GM23338 (cell line): ENCODE data around the gene ZNF469. TPM values are rescaled to one million over a fixed set of nuclear protein-coding genes. Genes with fewer than 3 reads are reported as not detected.

Experiments
- ATAC-seq: fragments of 200-7000 bp; cut with Tn5 transposase; 3 replicates; pipeline ENCODE4 v1.9.1; 2020
- DNase-seq: peaks from one replicate; pipeline ENCODE4 v3.0.0-alpha.2; 2015; ENCODE audit warnings: low spot score
- H2AFZ ChIP-seq: fragments of 200-600 bp; sonication (generic); 2 replicates; pipeline ENCODE4 v1.8.0; 2016; ENCODE audit warnings: antibody characterized with exemption, mild to moderate bottlenecking, moderate library complexity
- H3F3A ChIP-seq: fragments of 200-600 bp; sonication (generic); replicated peaks from 2 replicates; pipeline ENCODE4 v1.8.0; 2017; ENCODE audit warnings: antibody characterized with exemption, mixed run types, low read depth
- H3K27ac ChIP-seq: fragments of 200-600 bp; sonication (generic); 2 replicates; pipeline ENCODE4 v1.6.1; 2016; ENCODE audit warnings: low read depth
- H3K27me3 ChIP-seq: fragments of 200-600 bp; sonication (generic); 2 replicates; pipeline ENCODE4 v1.8.0; 2016; ENCODE audit warnings: mild to moderate bottlenecking, mixed run types, moderate library complexity; ENCODE audit not compliant: insufficient read depth
- H3K36me3 ChIP-seq: fragments of 200-600 bp; sonication (generic); 2 replicates; pipeline ENCODE4 v1.8.0; 2016; ENCODE audit warnings: mild to moderate bottlenecking; ENCODE audit not compliant: insufficient read depth
- H3K4me1 ChIP-seq: fragments of 200-600 bp; sonication (generic); 2 replicates; pipeline ENCODE4 v1.8.0; 2016; ENCODE audit warnings: mild to moderate bottlenecking, moderate library complexity; ENCODE audit not compliant: insufficient read depth
- H3K4me2 ChIP-seq: fragments of 200-600 bp; sonication (generic); 2 replicates; pipeline ENCODE4 v1.7.1; 2017; ENCODE audit warnings: mixed run types
- H3K4me3 ChIP-seq: fragments of 200-600 bp; sonication (generic); 2 replicates; pipeline ENCODE4 v1.6.1; 2016; ENCODE audit warnings: mixed run types
- H3K79me2 ChIP-seq: fragments of 200-600 bp; sonication (generic); replicated peaks from 2 replicates; pipeline ENCODE4 v1.8.0; 2017; ENCODE audit warnings: mild to moderate bottlenecking; ENCODE audit not compliant: insufficient read depth
- H3K9me2 ChIP-seq: fragments of 200-600 bp; sonication (generic); 2 replicates; pipeline ENCODE4 v1.8.0; 2017; ENCODE audit not compliant: insufficient read depth
- H4K20me1 ChIP-seq: fragments of 200-600 bp; sonication (generic); replicated peaks from 2 replicates; pipeline ENCODE4 v1.8.0; 2017; ENCODE audit warnings: mild to moderate bottlenecking; ENCODE audit not compliant: insufficient read depth
- H3K27ac Mint-ChIP-seq: 2 replicates; pipeline ENCODE4 v1.8.0; 2020; ENCODE audit warnings: inconsistent platforms, mild to moderate bottlenecking, moderate library complexity, mixed read lengths
- H3K27me3 Mint-ChIP-seq: 3 replicates; pipeline ENCODE4 v1.8.0; 2022; ENCODE audit warnings: low read depth, mild to moderate bottlenecking, moderate library complexity, mixed read lengths, inconsistent platforms; ENCODE audit not compliant: insufficient read depth, poor library complexity
- H3K36me3 Mint-ChIP-seq: 3 replicates; pipeline ENCODE4 v1.8.0; 2021; ENCODE audit warnings: low read depth, mild to moderate bottlenecking, inconsistent platforms, moderate library complexity, mixed read lengths
- H3K4me1 Mint-ChIP-seq: 3 replicates; pipeline ENCODE4 v1.8.0; 2020; ENCODE audit warnings: mild to moderate bottlenecking, inconsistent platforms, mixed read lengths
- H3K4me3 Mint-ChIP-seq: 3 replicates; pipeline ENCODE4 v1.8.0; 2021; ENCODE audit warnings: moderate library complexity, mild to moderate bottlenecking, inconsistent platforms, mixed read lengths
- H3K9me3 Mint-ChIP-seq: 3 replicates; pipeline ENCODE4 v1.8.0; 2020; ENCODE audit warnings: moderate library complexity, mild to moderate bottlenecking, inconsistent platforms, mixed read lengths
- EZH2 ChIP-seq: fragments of 200-600 bp; sonication (generic); IDR thresholded peaks from one replicate; pipeline ENCODE4 v1.8.0; 2017; ENCODE audit warnings: antibody characterized with exemption, mild to moderate bottlenecking, low read depth; ENCODE audit not compliant: unreplicated experiment
- JUNB ChIP-seq: IDR thresholded peaks from one replicate; pipeline ENCODE4 v1.6.1; 2016; ENCODE audit warnings: antibody characterized with exemption; ENCODE audit not compliant: unreplicated experiment
- NANOG ChIP-seq: IDR thresholded peaks from 2 replicates; pipeline ENCODE4 v1.6.1; 2016; ENCODE audit warnings: antibody characterized with exemption, borderline replicate concordance
- STAT1 ChIP-seq: IDR thresholded peaks from one replicate; pipeline ENCODE4 v1.6.1; 2016; ENCODE audit warnings: antibody characterized with exemption; ENCODE audit not compliant: unreplicated experiment
- ZNF331 ChIP-seq: fragments of 250-450 bp; sonication (Bioruptor Pico); IDR thresholded peaks from 2 replicates; pipeline ENCODE4 v1.5.0; 2020; ENCODE audit warnings: low read depth, mild to moderate bottlenecking, moderate library complexity
- polyA plus RNA-seq: library from polyadenylated mRNA; unstranded; fragments of >200 nt; fragmentation: Nextera tagmentation; extraction: Ambion mirVana; gene quantifications from 2 replicates; pipeline ENCODE4 v1.2.1, GENCODE V29; 2016
- total RNA-seq: library from RNA; depleted of rRNA; stranded (reverse); fragments of >200 nt; shearing (Covaris generic); gene quantifications from 2 replicates; pipeline ENCODE4 v1.2.3, GENCODE V29; 2014
- TF ChIP-seq, protein P1 (sequence below): IDR thresholded peaks from one replicate; pipeline ENCODE4 v1.6.1; 2018; ENCODE audit warnings: antibody characterized with exemption; ENCODE audit not compliant: unreplicated experiment
- TF ChIP-seq, protein P2 (sequence below), 2 experiments: fragments of 200-600 bp in 1 of 2; sonication (generic) in 1 of 2; conservative IDR thresholded peaks; 2 replicates each; pipeline versions ENCODE4 v1.5.1 to v1.6.1; 2016 to 2017; ENCODE audit warnings: antibody characterized with exemption in 2 of 2, low read depth in 2 of 2, mild to moderate bottlenecking in 2 of 2, moderate library complexity in 1 of 2
- TF ChIP-seq, protein P3 (sequence below): IDR thresholded peaks from 2 replicates; pipeline ENCODE4 v1.6.1; 2016; ENCODE audit warnings: antibody characterized with exemption
- TF ChIP-seq, protein P4 (sequence below): fragments of 250-450 bp; sonication (Bioruptor Pico); IDR thresholded peaks from 2 replicates; pipeline ENCODE4 v1.5.0; 2020; ENCODE audit warnings: mild to moderate bottlenecking, moderate library complexity

ZNF469 gene
- total and polyA plus RNA-seq, 2 experiments from 2014 or later = 0.23 to 1.9 TPM

DNA sequence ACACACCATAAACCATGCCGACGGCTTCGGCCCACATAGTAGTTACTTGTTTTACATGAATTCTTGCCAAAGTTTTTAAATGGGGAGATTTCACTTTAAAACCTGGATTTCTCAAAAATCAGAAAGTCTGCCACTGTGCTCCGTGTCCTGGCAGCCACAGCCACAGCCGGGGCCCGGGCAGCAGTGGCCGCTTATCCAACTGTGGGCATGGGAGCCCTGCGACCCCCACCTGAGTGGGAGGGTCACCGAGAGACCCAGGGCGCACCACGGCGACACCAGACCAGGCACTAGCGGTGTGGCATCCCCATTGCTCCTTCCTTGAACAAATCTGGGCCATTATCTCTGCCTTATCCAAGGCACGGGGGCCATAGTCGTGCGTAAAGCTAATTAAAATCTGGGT, 30.0 kb downstream of the ZNF469 start:
- H3K79me2 ChIP-seq = no peaks in the 10 kb centered on the region

DNA sequence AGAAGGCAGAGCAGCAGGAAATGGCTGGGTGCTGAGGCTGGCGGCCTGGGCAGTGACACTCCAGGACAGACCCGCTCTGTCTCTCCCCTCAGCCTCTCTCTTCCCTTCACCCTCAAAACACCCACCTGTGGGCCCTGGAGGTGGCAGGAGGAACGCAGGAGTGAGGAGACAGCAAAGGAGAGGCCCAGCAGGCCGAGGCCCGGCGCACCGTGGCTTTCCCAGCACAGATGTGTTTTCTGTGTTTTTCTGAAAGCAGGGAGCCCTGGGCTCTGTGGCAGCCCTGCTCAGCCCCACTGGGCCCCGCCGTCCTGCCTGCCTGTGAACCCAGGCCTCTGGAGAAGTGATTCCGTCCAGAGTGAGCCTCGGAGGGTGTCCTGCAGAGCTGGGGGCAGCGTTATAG, 30.5 kb downstream of the ZNF469 start:
- Mint-ChIP-seq H3K9me3 (no peaks in the 10 kb centered on the region), H3K36me3 (no peaks in the 10 kb centered on the region), H3K4me3 (no peak overlapping the region), H3K4me1 (no peaks in the 10 kb centered on the region), H3K27ac (no peak overlapping the region), H3K27me3 (peaks cover 11% of the 10 kb centered on the region)
- Histone ChIP-seq H2AFZ (no peak overlapping the region), H3K4me1 (no peaks in the 10 kb centered on the region), H4K20me1 (no peaks in the 10 kb centered on the region), H3F3A (no peaks in the 10 kb centered on the region), H3K4me2 (no peak overlapping the region), H3K4me3 (no peak overlapping the region), H3K27ac (no peak overlapping the region), H3K79me2 (no peaks in the 10 kb centered on the region), H3K36me3 (no peaks in the 10 kb centered on the region), H3K27me3 (no peaks in the 10 kb centered on the region), H3K9me2 (no peaks in the 10 kb centered on the region)
- DNase-seq (no peak), ATAC-seq (no peak)
- no peak for TF ChIP-seq NANOG
- TF ChIP-seq, protein P1, sequence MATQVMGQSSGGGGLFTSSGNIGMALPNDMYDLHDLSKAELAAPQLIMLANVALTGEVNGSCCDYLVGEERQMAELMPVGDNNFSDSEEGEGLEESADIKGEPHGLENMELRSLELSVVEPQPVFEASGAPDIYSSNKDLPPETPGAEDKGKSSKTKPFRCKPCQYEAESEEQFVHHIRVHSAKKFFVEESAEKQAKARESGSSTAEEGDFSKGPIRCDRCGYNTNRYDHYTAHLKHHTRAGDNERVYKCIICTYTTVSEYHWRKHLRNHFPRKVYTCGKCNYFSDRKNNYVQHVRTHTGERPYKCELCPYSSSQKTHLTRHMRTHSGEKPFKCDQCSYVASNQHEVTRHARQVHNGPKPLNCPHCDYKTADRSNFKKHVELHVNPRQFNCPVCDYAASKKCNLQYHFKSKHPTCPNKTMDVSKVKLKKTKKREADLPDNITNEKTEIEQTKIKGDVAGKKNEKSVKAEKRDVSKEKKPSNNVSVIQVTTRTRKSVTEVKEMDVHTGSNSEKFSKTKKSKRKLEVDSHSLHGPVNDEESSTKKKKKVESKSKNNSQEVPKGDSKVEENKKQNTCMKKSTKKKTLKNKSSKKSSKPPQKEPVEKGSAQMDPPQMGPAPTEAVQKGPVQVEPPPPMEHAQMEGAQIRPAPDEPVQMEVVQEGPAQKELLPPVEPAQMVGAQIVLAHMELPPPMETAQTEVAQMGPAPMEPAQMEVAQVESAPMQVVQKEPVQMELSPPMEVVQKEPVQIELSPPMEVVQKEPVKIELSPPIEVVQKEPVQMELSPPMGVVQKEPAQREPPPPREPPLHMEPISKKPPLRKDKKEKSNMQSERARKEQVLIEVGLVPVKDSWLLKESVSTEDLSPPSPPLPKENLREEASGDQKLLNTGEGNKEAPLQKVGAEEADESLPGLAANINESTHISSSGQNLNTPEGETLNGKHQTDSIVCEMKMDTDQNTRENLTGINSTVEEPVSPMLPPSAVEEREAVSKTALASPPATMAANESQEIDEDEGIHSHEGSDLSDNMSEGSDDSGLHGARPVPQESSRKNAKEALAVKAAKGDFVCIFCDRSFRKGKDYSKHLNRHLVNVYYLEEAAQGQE = no peak
- TF ChIP-seq, protein P2, sequence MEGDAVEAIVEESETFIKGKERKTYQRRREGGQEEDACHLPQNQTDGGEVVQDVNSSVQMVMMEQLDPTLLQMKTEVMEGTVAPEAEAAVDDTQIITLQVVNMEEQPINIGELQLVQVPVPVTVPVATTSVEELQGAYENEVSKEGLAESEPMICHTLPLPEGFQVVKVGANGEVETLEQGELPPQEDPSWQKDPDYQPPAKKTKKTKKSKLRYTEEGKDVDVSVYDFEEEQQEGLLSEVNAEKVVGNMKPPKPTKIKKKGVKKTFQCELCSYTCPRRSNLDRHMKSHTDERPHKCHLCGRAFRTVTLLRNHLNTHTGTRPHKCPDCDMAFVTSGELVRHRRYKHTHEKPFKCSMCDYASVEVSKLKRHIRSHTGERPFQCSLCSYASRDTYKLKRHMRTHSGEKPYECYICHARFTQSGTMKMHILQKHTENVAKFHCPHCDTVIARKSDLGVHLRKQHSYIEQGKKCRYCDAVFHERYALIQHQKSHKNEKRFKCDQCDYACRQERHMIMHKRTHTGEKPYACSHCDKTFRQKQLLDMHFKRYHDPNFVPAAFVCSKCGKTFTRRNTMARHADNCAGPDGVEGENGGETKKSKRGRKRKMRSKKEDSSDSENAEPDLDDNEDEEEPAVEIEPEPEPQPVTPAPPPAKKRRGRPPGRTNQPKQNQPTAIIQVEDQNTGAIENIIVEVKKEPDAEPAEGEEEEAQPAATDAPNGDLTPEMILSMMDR (conservative IDR thresholded peaks at IDR 0.05; ENCODE audit: low read depth in 2 of 2) = no peak
- TF ChIP-seq STAT1 = no peak
- TF ChIP-seq, protein P3, sequence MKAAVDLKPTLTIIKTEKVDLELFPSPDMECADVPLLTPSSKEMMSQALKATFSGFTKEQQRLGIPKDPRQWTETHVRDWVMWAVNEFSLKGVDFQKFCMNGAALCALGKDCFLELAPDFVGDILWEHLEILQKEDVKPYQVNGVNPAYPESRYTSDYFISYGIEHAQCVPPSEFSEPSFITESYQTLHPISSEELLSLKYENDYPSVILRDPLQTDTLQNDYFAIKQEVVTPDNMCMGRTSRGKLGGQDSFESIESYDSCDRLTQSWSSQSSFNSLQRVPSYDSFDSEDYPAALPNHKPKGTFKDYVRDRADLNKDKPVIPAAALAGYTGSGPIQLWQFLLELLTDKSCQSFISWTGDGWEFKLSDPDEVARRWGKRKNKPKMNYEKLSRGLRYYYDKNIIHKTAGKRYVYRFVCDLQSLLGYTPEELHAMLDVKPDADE = no peak
- no peak for TF ChIP-seq JUNB
- no peak for TF ChIP-seq EZH2
- TF ChIP-seq, protein P4, sequence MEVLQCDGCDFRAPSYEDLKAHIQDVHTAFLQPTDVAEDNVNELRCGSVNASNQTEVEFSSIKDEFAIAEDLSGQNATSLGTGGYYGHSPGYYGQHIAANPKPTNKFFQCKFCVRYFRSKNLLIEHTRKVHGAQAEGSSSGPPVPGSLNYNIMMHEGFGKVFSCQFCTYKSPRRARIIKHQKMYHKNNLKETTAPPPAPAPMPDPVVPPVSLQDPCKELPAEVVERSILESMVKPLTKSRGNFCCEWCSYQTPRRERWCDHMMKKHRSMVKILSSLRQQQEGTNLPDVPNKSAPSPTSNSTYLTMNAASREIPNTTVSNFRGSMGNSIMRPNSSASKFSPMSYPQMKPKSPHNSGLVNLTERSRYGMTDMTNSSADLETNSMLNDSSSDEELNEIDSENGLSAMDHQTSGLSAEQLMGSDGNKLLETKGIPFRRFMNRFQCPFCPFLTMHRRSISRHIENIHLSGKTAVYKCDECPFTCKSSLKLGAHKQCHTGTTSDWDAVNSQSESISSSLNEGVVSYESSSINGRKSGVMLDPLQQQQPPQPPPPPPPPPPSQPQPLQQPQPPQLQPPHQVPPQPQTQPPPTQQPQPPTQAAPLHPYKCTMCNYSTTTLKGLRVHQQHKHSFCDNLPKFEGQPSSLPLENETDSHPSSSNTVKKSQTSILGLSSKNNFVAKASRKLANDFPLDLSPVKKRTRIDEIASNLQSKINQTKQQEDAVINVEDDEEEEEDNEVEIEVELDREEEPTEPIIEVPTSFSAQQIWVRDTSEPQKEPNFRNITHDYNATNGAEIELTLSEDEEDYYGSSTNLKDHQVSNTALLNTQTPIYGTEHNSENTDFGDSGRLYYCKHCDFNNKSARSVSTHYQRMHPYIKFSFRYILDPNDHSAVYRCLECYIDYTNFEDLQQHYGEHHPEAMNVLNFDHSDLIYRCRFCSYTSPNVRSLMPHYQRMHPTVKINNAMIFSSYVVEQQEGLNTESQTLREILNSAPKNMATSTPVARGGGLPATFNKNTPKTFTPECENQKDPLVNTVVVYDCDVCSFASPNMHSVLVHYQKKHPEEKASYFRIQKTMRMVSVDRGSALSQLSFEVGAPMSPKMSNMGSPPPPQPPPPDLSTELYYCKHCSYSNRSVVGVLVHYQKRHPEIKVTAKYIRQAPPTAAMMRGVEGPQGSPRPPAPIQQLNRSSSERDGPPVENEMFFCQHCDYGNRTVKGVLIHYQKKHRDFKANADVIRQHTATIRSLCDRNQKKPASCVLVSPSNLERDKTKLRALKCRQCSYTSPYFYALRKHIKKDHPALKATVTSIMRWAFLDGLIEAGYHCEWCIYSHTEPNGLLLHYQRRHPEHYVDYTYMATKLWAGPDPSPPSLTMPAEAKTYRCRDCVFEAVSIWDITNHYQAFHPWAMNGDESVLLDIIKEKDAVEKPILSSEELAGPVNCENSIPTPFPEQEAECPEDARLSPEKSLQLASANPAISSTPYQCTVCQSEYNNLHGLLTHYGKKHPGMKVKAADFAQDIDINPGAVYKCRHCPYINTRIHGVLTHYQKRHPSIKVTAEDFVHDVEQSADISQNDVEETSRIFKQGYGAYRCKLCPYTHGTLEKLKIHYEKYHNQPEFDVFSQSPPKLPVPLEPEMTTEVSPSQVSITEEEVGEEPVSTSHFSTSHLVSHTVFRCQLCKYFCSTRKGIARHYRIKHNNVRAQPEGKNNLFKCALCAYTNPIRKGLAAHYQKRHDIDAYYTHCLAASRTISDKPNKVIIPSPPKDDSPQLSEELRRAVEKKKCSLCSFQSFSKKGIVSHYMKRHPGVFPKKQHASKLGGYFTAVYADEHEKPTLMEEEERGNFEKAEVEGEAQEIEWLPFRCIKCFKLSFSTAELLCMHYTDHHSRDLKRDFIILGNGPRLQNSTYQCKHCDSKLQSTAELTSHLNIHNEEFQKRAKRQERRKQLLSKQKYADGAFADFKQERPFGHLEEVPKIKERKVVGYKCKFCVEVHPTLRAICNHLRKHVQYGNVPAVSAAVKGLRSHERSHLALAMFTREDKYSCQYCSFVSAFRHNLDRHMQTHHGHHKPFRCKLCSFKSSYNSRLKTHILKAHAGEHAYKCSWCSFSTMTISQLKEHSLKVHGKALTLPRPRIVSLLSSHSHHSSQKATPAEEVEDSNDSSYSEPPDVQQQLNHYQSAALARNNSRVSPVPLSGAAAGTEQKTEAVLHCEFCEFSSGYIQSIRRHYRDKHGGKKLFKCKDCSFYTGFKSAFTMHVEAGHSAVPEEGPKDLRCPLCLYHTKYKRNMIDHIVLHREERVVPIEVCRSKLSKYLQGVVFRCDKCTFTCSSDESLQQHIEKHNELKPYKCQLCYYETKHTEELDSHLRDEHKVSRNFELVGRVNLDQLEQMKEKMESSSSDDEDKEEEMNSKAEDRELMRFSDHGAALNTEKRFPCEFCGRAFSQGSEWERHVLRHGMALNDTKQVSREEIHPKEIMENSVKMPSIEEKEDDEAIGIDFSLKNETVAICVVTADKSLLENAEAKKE (CRISPR knock-in tag) = no peak
- no peak for TF ChIP-seq ZNF331 (CRISPR knock-in tag)

More for the DNA sequence above, 30.0 kb downstream of the ZNF469 start:
- Histone ChIP-seq H3K27ac (no peak overlapping the region), H3F3A (no peaks in the 10 kb centered on the region), H3K27me3 (no peaks in the 10 kb centered on the region), H3K9me2 (no peaks in the 10 kb centered on the region), H3K4me2 (no peak overlapping the region), H4K20me1 (no peaks in the 10 kb centered on the region), H3K4me1 (no peaks in the 10 kb centered on the region), H3K36me3 (no peaks in the 10 kb centered on the region), H2AFZ (no peak overlapping the region), H3K4me3 (no peak overlapping the region)
- ATAC-seq = no peak
- no peak overlapping the region for H3K4me3 Mint-ChIP-seq
- H3K36me3 Mint-ChIP-seq = no peaks in the 10 kb centered on the region
- H3K4me1 Mint-ChIP-seq = no peaks in the 10 kb centered on the region
- no peak overlapping the region for H3K27ac Mint-ChIP-seq
- H3K9me3 Mint-ChIP-seq = no peaks in the 10 kb centered on the region
- no peak for TF ChIP-seq STAT1
- no peak for TF ChIP-seq ZNF331 (CRISPR knock-in tag)
- H3K27me3 Mint-ChIP-seq = peaks cover 13% of the 10 kb centered on the region
- DNase-seq = no peak
